Ramos (cell line): ENCODE data around the gene STUB1.

Source experiments
- in situ Hi-C: fragments of 300-500 bp; cut with MboI; formaldehyde crosslinking; loops from one replicate; pipeline ENCODE4 v1.14.3; 2022; ENCODE audit warnings: low sequenced_read_pairs; ENCODE audit not compliant: unreplicated experiment

STUB1 gene

DNA sequence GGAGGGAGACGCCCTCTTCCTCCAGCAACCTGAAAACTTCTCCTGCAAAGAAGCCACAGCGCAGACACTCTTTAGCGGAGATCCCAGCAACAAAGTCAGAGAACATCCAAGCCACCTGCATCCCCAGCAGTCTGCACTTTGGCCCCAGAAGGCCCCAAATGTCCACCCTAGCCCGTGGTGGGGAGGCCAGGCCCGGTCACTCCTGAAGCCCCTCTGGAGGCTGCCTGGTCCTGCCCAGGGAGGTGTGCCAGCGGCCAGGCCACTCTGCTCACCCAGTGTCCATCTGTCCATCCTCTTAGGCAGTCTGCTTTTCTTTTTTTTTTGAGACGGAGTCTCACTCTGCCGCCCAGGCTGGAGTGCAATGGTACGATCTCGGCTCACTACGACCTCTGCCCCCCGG is 52.1 kb downstream of the STUB1 start:
- in situ Hi-C loops = no loop called here
